Ovary (tissue), 3 donors: ENCODE data around the gene GALNT6.

ENCODE experiments used
- POLR2A ChIP-seq: fragments of 450-650 bp; IDR thresholded peaks from one replicate; pipeline ENCODE4 v1.6.1; 2017; ENCODE audit warnings: antibody characterized with exemption, mild to moderate bottlenecking, moderate library complexity
- TF ChIP-seq, protein P1 (sequence below), 3 donors: fragments of 450-650 bp in 2 of 3; fragments of 200-600 bp in 1 of 3; IDR thresholded peaks; one replicate each; pipeline versions ENCODE4 v1.5.1 to v1.8.0; 2016 to 2022; ENCODE audit warnings: antibody characterized with exemption in 3 of 3, mild to moderate bottlenecking in 1 of 3
- donor health status: DM: no; HTN: no; CAD: no.

DNA sequence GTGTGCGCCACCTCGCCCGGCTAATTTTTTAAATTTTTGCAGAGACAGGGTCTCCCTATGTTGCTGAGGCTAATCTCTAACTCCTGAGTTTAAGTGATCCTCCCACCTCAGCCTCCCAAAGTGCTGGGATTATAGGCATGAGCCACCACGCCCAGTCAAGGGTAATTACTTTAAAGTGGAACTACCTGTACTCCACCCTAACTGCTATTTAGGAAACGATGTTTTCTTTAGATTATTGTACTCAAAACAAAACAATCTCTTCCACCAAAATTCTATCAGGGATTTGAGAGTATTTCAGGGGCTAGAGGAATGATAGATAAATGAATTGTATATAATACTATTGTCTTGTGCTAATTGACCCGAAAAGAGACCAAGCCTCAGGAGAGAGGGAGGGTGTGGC, 57.7 kb downstream of the GALNT6 start:
- TF ChIP-seq, protein P1, sequence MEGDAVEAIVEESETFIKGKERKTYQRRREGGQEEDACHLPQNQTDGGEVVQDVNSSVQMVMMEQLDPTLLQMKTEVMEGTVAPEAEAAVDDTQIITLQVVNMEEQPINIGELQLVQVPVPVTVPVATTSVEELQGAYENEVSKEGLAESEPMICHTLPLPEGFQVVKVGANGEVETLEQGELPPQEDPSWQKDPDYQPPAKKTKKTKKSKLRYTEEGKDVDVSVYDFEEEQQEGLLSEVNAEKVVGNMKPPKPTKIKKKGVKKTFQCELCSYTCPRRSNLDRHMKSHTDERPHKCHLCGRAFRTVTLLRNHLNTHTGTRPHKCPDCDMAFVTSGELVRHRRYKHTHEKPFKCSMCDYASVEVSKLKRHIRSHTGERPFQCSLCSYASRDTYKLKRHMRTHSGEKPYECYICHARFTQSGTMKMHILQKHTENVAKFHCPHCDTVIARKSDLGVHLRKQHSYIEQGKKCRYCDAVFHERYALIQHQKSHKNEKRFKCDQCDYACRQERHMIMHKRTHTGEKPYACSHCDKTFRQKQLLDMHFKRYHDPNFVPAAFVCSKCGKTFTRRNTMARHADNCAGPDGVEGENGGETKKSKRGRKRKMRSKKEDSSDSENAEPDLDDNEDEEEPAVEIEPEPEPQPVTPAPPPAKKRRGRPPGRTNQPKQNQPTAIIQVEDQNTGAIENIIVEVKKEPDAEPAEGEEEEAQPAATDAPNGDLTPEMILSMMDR (IDR thresholded peaks at IDR 0.05), result no peak
- TF ChIP-seq POLR2A, result no peak
